Ishikawa (cell line): ENCODE measurements around the gene TMEM175.

Experiments used
- EP300 ChIP-seq: IDR thresholded peaks from 2 replicates; pipeline ENCODE4 v1.6.1; 2012; ENCODE audit warnings: borderline replicate concordance
- RAD21 ChIP-seq: IDR thresholded peaks from 2 replicates; pipeline ENCODE4 v1.6.1; 2012; ENCODE audit warnings: low read depth
- TCF12 ChIP-seq: IDR thresholded peaks from 2 replicates; pipeline ENCODE4 v1.6.1; 2012; ENCODE audit warnings: low read depth
- TF ChIP-seq, protein P1 (sequence below): IDR thresholded peaks from 2 replicates; pipeline ENCODE4 v1.6.1; 2012; ENCODE audit warnings: low read depth, mild to moderate bottlenecking
- TF ChIP-seq, protein P2 (sequence below): IDR thresholded peaks from 2 replicates; pipeline ENCODE4 v1.6.1; 2012

DNA sequence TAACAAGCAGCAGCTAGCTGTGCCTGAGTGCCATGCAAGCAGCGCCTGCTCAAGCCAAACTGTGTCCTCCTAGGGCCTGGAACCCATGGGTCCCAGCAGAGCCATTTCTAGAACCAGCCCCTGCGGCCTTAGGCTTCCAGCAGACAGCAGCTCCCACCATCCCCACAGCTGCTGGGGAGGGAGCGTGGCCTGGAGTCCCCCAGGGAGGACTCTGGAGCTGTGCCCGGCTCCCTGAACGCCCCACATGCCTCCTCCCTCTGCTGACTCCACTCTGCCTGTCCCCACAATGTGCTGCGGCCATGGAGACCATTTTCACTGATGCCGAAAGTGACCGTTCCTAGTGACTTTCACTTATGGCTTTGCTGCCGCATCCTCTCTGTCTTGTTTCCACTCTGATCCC, 46.0 kb upstream of the TMEM175 start:
- TF ChIP-seq TCF12 (no peak), EP300 (no peak), RAD21 (no peak)
- TF ChIP-seq, protein P1, sequence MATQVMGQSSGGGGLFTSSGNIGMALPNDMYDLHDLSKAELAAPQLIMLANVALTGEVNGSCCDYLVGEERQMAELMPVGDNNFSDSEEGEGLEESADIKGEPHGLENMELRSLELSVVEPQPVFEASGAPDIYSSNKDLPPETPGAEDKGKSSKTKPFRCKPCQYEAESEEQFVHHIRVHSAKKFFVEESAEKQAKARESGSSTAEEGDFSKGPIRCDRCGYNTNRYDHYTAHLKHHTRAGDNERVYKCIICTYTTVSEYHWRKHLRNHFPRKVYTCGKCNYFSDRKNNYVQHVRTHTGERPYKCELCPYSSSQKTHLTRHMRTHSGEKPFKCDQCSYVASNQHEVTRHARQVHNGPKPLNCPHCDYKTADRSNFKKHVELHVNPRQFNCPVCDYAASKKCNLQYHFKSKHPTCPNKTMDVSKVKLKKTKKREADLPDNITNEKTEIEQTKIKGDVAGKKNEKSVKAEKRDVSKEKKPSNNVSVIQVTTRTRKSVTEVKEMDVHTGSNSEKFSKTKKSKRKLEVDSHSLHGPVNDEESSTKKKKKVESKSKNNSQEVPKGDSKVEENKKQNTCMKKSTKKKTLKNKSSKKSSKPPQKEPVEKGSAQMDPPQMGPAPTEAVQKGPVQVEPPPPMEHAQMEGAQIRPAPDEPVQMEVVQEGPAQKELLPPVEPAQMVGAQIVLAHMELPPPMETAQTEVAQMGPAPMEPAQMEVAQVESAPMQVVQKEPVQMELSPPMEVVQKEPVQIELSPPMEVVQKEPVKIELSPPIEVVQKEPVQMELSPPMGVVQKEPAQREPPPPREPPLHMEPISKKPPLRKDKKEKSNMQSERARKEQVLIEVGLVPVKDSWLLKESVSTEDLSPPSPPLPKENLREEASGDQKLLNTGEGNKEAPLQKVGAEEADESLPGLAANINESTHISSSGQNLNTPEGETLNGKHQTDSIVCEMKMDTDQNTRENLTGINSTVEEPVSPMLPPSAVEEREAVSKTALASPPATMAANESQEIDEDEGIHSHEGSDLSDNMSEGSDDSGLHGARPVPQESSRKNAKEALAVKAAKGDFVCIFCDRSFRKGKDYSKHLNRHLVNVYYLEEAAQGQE = no peak
- TF ChIP-seq, protein P2, sequence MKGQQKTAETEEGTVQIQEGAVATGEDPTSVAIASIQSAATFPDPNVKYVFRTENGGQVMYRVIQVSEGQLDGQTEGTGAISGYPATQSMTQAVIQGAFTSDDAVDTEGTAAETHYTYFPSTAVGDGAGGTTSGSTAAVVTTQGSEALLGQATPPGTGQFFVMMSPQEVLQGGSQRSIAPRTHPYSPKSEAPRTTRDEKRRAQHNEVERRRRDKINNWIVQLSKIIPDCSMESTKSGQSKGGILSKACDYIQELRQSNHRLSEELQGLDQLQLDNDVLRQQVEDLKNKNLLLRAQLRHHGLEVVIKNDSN = no peak
